ENCODE results near the gene CAPNS1. TPM values are rescaled to one million over a fixed set of nuclear protein-coding genes. Genes with fewer than 3 reads are reported as not detected.
"Not testable (repeated sequence)": the region's sequence is repeated elsewhere in the genome, so short reads cannot be mapped to it uniquely, and the experiment has no call there.

The CAPNS1 gene
- total RNA-seq, 3 donors from 2014 or later (not counting 1 experiment from before 2014, with no cell fraction given): 569 to 637 (median 578) TPM

DNA sequence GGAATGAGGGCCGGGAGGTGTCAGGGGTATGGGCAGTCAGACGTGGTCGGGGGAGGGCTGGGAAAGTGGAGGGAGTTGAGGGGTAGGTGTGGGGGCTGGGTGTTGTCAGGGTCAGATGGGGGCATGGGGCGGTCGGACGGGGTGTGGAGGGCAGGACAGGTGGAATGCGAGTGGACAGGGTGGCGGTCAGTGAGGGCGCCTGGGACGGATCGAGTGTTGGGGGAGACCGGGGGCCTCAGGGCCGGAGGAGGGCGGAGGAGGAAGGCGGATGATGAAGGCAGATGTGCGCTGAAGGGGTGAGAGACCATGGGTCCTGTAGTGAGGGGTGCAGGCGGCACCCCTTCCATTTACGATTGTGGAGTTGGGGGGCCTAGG, 18.9 kb upstream of the CAPNS1 start:
- peaks cover 58% of the 10 kb centered on the region for H3K36me3 ChIP-seq (ENCODE audit: control insufficient read depth, insufficient read depth, low read length)
- H3K27ac Mint-ChIP-seq: peak overlapping the region in 1 of 2 donors; percentile 22
- peaks cover 9% of the 10 kb centered on the region for H3K4me1 ChIP-seq (ENCODE audit: control insufficient read depth, insufficient read depth, low read length)
- H3K9me3 ChIP-seq (ENCODE audit: control insufficient read depth, insufficient read depth, low read length): no peaks in the 10 kb centered on the region
- H3K27me3 ChIP-seq (ENCODE audit: control insufficient read depth, insufficient read depth, low read length): no peaks in the 10 kb centered on the region
- TF ChIP-seq CTCF (IDR thresholded peaks at IDR 0.05): no peak
- H3K9me3 Mint-ChIP-seq: no peaks in the 10 kb centered on the region
- no peak overlapping the region for H3K4me3 ChIP-seq (ENCODE audit: low read length)
- DNase-seq (no peak), ATAC-seq (no peak)
- no peak overlapping the region for H3K27ac ChIP-seq (ENCODE audit: low read length)
- 98% methylated on average over 18 of the region's 18 CpGs for WGBS (ENCODE audit: insufficient coverage)
- no peaks in the 10 kb centered on the region for H3K27me3 Mint-ChIP-seq (ENCODE audit: low read depth in 2 of 2)
- H3K4me3 Mint-ChIP-seq: no peak overlapping the region
- H3K36me3 Mint-ChIP-seq: no peaks in the 10 kb centered on the region
- peaks cover 18 to 36% of the 10 kb centered on the region in 2 donors for H3K4me1 Mint-ChIP-seq
- intact Hi-C loops (cut with micrococcal nuclease): no loop called here

DNA sequence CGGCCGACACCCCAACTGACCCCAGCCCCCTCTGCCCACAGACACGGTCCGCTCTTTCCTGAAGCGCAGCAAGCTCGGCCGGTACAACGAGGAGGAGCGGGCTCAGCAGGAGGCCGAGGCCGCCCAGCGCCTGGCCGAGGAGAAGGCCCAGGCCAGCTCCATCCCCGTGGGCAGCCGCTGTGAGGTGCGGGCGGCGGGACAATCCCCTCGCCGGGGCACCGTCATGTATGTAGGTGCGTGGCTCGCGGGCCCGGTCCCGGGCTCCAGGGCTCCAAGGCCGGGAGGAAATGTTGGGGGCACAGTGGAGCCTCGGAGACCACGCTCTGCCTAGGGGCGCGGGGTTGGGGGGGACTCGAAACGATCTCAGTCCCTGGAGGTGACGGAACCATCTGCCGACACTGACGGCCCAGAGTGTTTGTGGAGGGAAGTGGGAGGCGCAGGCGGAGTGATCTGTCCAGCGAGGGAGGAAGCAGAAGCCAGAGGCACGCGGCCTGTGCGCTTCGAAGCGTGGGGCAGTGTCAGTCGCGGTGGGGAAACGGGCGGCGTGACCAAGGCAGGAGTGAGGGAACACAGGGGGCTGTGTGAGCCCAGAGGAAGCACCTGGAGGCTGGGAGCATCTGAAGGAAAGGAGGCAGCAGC, 18.3 kb upstream of the CAPNS1 start:
- H3K4me3 ChIP-seq (ENCODE audit: low read length): no peak overlapping the region
- H3K9me3 ChIP-seq (ENCODE audit: control insufficient read depth, insufficient read depth, low read length): no peaks in the 10 kb centered on the region
- Mint-ChIP-seq H3K27me3 (ENCODE audit: low read depth in 2 of 2) (no peaks in the 10 kb centered on the region), H3K4me1 (peaks cover 12 to 30% of the 10 kb centered on the region in 2 donors), H3K9me3 (no peaks in the 10 kb centered on the region), H3K27ac (peak overlapping the region in 1 of 2 donors; percentile 24), H3K36me3 (no peaks in the 10 kb centered on the region), H3K4me3 (no peak overlapping the region)
- ATAC-seq (no peak), DNase-seq (no peak)
- H3K27ac ChIP-seq (ENCODE audit: low read length): no peak overlapping the region
- intact Hi-C loops (cut with micrococcal nuclease): no loop called here
- H3K27me3 ChIP-seq (ENCODE audit: control insufficient read depth, insufficient read depth, low read length): no peaks in the 10 kb centered on the region
- TF ChIP-seq CTCF (IDR thresholded peaks at IDR 0.05): no peak
- H3K4me1 ChIP-seq (ENCODE audit: control insufficient read depth, insufficient read depth, low read length): peaks cover 2% of the 10 kb centered on the region
- H3K36me3 ChIP-seq (ENCODE audit: control insufficient read depth, insufficient read depth, low read length): peaks cover 58% of the 10 kb centered on the region
- whole genome bisulfite sequencing (ENCODE audit: insufficient coverage): 95% methylated on average over 49 of the region's 49 CpGs

DNA sequence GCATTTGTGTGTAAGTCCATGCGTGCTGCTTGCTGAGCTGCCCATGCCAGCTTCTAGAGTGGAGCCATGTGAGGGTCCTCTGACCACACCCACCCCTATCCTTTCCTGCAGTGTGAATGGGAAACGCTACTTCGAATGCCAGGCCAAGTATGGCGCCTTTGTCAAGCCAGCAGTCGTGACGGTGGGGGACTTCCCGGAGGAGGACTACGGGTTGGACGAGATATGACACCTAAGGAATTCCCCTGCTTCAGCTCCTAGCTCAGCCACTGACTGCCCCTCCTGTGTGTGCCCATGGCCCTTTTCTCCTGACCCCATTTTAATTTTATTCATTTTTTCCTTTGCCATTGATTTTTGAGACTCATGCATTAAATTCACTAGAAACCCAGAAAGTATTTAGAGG, 14.3 kb upstream of the CAPNS1 start:
- Histone ChIP-seq H3K9me3 (ENCODE audit: control insufficient read depth, insufficient read depth, low read length) (no peaks in the 10 kb centered on the region), H3K27ac (ENCODE audit: low read length) (no peak overlapping the region), H3K4me3 (ENCODE audit: low read length) (no peak overlapping the region), H3K27me3 (ENCODE audit: control insufficient read depth, insufficient read depth, low read length) (no peaks in the 10 kb centered on the region), H3K4me1 (ENCODE audit: control insufficient read depth, insufficient read depth, low read length) (peaks cover 18% of the 10 kb centered on the region), H3K36me3 (ENCODE audit: control insufficient read depth, insufficient read depth, low read length) (peaks cover 34% of the 10 kb centered on the region)
- no peaks in the 10 kb centered on the region for H3K36me3 Mint-ChIP-seq
- WGBS (ENCODE audit: insufficient coverage): 67% methylated on average over 9 of the region's 9 CpGs
- peak in 1 of 2 donors; percentile 23 for DNase-seq
- TF ChIP-seq CTCF (IDR thresholded peaks at IDR 0.05): no peak
- intact Hi-C loops (cut with micrococcal nuclease): loop anchor here (1.0 kb wide), 1 partner anchor 46 kb away; no protein-coding TSS in a partner anchor
- no peaks in the 10 kb centered on the region for H3K9me3 Mint-ChIP-seq
- H3K4me3 Mint-ChIP-seq: peak overlapping the region; percentile 28
- H3K4me1 Mint-ChIP-seq: peaks cover 12 to 23% of the 10 kb centered on the region in 2 donors
- no peak overlapping the region for H3K27ac Mint-ChIP-seq
- ATAC-seq: no peak
- H3K27me3 Mint-ChIP-seq (ENCODE audit: low read depth in 2 of 2): no peaks in the 10 kb centered on the region

DNA sequence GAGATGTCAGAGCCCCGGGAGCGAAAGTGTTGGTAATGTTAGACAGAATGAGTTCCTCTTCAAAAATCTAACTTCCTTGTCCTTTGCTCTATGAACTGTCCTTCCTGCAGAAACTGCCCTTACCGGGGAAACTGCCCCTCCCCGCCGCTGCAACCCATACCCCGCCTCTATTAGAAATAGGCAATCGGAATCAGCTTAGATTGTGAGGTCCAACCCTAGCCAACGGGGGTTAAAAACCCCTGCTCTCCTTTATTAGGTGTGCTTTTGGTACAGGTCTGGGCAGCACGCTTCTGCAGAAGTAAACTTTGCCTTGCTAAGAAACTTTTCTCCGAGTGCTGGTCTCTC, 11.5 kb upstream of the CAPNS1 start:
- Histone ChIP-seq H3K27ac (ENCODE audit: low read length) (peak overlapping the region; percentile 86), H3K4me1 (ENCODE audit: control insufficient read depth, insufficient read depth, low read length) (peaks cover 44% of the 10 kb centered on the region), H3K36me3 (ENCODE audit: control insufficient read depth, insufficient read depth, low read length) (peaks cover 17% of the 10 kb centered on the region), H3K4me3 (ENCODE audit: low read length) (peak overlapping the region; percentile 87), H3K9me3 (ENCODE audit: control insufficient read depth, insufficient read depth, low read length) (no peaks in the 10 kb centered on the region), H3K27me3 (ENCODE audit: control insufficient read depth, insufficient read depth, low read length) (no peaks in the 10 kb centered on the region)
- no peak for DNase-seq
- TF ChIP-seq CTCF (IDR thresholded peaks at IDR 0.05): no peak
- intact Hi-C loops (cut with micrococcal nuclease): no loop called here
- H3K27ac Mint-ChIP-seq: peak overlapping the region; percentile 91
- H3K9me3 Mint-ChIP-seq: no peaks in the 10 kb centered on the region
- peak overlapping the region; percentile 92 for H3K4me3 Mint-ChIP-seq
- peaks cover 27 to 35% of the 10 kb centered on the region in 2 donors for H3K4me1 Mint-ChIP-seq
- no peaks in the 10 kb centered on the region for H3K36me3 Mint-ChIP-seq
- no peaks in the 10 kb centered on the region for H3K27me3 Mint-ChIP-seq (ENCODE audit: low read depth in 2 of 2)
- WGBS (ENCODE audit: insufficient coverage): 21% methylated on average over 10 of the region's 10 CpGs
- ATAC-seq: no peak

DNA sequence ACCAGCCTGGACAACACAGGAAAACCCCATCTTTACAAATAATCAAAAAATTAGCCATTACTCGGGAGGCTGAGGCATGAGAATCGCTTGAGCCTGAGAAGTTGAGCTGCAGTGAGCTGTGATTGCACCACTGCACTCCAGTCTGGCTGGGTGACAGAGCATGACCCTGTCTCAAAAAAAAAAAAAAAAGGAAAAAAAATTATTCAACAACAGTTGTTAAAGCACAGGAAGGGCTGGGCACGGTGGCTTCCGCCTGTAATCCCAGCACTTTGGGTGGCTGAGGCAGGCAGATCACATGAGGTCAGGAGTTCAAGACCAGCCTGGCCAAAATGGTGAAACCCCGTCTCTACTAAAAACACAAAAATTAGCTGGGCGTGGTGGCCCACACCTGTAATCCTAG, 8.6 kb upstream of the CAPNS1 start:
- Mint-ChIP-seq H3K4me3 (peak overlapping the region; percentile 35), H3K4me1 (peaks cover 27 to 38% of the 10 kb centered on the region in 2 donors), H3K27ac (peak overlapping the region; percentile 82 to 88)
- H3K4me3 ChIP-seq (ENCODE audit: low read length); intact Hi-C loops (cut with micrococcal nuclease); H3K9me3 ChIP-seq (ENCODE audit: control insufficient read depth, insufficient read depth, low read length); H3K36me3 ChIP-seq (ENCODE audit: control insufficient read depth, insufficient read depth, low read length); H3K36me3 Mint-ChIP-seq; H3K9me3 Mint-ChIP-seq; H3K27me3 Mint-ChIP-seq (ENCODE audit: low read depth in 2 of 2); H3K27me3 ChIP-seq (ENCODE audit: control insufficient read depth, insufficient read depth, low read length): not testable (repeated sequence)
- Histone ChIP-seq H3K27ac (ENCODE audit: low read length) (peak overlapping the region; percentile 46), H3K4me1 (ENCODE audit: control insufficient read depth, insufficient read depth, low read length) (peaks cover 47% of the 10 kb centered on the region)
- ATAC-seq (peak in 2 of 3 donors; percentile 16 to 31), DNase-seq (peak; percentile 21 to 31)
- WGBS (ENCODE audit: insufficient coverage): 57% methylated on average over 6 of the region's 6 CpGs
